KMS-11 (cell line): Measurements from ENCODE around the gene COA3.

Source experiments
- H2AFZ ChIP-seq: fragments of 200-600 bp; sonication (generic); 2 replicates; pipeline ENCODE4 v1.6.1; 2016; ENCODE audit warnings: antibody characterized with exemption, mixed run types, low read depth
- H3K27ac ChIP-seq: fragments of 200-600 bp; sonication (generic); 2 replicates; pipeline ENCODE4 v1.6.1; 2016; ENCODE audit warnings: mild to moderate bottlenecking, mixed run types
- H3K27me3 ChIP-seq: fragments of 200-600 bp; sonication (generic); 2 replicates; pipeline ENCODE4 v1.6.1; 2017; ENCODE audit warnings: mild to moderate bottlenecking, low read depth, mixed run types, moderate library complexity; ENCODE audit not compliant: insufficient read depth
- H3K36me3 ChIP-seq: fragments of 200-600 bp; sonication (generic); 2 replicates; pipeline ENCODE4 v1.6.1; 2017; ENCODE audit warnings: mild to moderate bottlenecking, mixed run types; ENCODE audit not compliant: insufficient read depth
- H3K4me1 ChIP-seq: fragments of 200-600 bp; sonication (generic); 2 replicates; pipeline ENCODE4 v1.6.1; 2016; ENCODE audit warnings: mild to moderate bottlenecking, low read depth, mixed run types; ENCODE audit not compliant: poor library complexity, severe bottlenecking
- H3K4me2 ChIP-seq: fragments of 200-600 bp; sonication (generic); 2 replicates; pipeline ENCODE4 v1.7.0; 2016; ENCODE audit warnings: mild to moderate bottlenecking, mixed run types
- H3K4me3 ChIP-seq: fragments of 200-600 bp; sonication (generic); IDR thresholded peaks from 2 replicates; pipeline ENCODE4 v1.6.1; 2017; ENCODE audit warnings: low read depth, low read length, mixed read lengths; ENCODE audit not compliant: insufficient read depth
- H3K79me2 ChIP-seq: fragments of 200-600 bp; sonication (generic); 2 replicates; pipeline ENCODE4 v1.6.1; 2016; ENCODE audit warnings: low read depth, mixed run types; ENCODE audit not compliant: insufficient read depth
- H3K9ac ChIP-seq: fragments of 200-600 bp; sonication (generic); 2 replicates; pipeline ENCODE4 v1.6.1; 2016; ENCODE audit warnings: mild to moderate bottlenecking, mixed run types
- H4K20me1 ChIP-seq: fragments of 200-600 bp; sonication (generic); 2 replicates; pipeline ENCODE4 v1.6.1; 2016; ENCODE audit warnings: mild to moderate bottlenecking, mixed run types; ENCODE audit not compliant: insufficient read depth
- TF ChIP-seq, protein P1 (sequence below): fragments of 200-600 bp; sonication (generic); conservative IDR thresholded peaks from 2 replicates; pipeline ENCODE4 v1.6.1; 2017; ENCODE audit warnings: low read depth, mild to moderate bottlenecking, antibody characterized with exemption, low read length, moderate library complexity, mixed read lengths

The COA3 gene

GRCh38 chr17:42754782-42755181 lies 43.7 kb downstream of the COA3 start:
- H3K36me3 ChIP-seq = no peaks in the 10 kb centered on the region
- TF ChIP-seq, protein P1, sequence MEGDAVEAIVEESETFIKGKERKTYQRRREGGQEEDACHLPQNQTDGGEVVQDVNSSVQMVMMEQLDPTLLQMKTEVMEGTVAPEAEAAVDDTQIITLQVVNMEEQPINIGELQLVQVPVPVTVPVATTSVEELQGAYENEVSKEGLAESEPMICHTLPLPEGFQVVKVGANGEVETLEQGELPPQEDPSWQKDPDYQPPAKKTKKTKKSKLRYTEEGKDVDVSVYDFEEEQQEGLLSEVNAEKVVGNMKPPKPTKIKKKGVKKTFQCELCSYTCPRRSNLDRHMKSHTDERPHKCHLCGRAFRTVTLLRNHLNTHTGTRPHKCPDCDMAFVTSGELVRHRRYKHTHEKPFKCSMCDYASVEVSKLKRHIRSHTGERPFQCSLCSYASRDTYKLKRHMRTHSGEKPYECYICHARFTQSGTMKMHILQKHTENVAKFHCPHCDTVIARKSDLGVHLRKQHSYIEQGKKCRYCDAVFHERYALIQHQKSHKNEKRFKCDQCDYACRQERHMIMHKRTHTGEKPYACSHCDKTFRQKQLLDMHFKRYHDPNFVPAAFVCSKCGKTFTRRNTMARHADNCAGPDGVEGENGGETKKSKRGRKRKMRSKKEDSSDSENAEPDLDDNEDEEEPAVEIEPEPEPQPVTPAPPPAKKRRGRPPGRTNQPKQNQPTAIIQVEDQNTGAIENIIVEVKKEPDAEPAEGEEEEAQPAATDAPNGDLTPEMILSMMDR = no peak
- no peak overlapping the region for H3K9ac ChIP-seq
- peaks cover 2% of the 10 kb centered on the region for H3K4me1 ChIP-seq
- H2AFZ ChIP-seq = no peak overlapping the region
- H3K4me2 ChIP-seq = no peak overlapping the region
- H3K27ac ChIP-seq = no peak overlapping the region
- no peaks in the 10 kb centered on the region; the same call in 1 of the 2 replicates for H3K27me3 ChIP-seq
- H3K4me3 ChIP-seq = no peak overlapping the region
- H4K20me1 ChIP-seq = no peaks in the 10 kb centered on the region
- no peaks in the 10 kb centered on the region for H3K79me2 ChIP-seq

- Histone ChIP-seq H3K27me3 (no peaks in the 10 kb centered on the region; the same call in 1 of the 2 replicates), H3K9ac (no peak overlapping the region), H3K36me3 (no peaks in the 10 kb centered on the region), H3K4me3 (no peak overlapping the region), H4K20me1 (no peaks in the 10 kb centered on the region), H3K79me2 (no peaks in the 10 kb centered on the region), H3K4me1 (no peaks in the 10 kb centered on the region), H3K4me2 (no peak overlapping the region), H3K27ac (no peak overlapping the region), H2AFZ (no peak overlapping the region)
- TF ChIP-seq, protein P1 = no peak
Observed at GRCh38 chr17:42751628-42752027, 46.9 kb downstream of the COA3 start.

- Histone ChIP-seq H3K36me3 (no peaks in the 10 kb centered on the region), H3K9ac (no peak overlapping the region), H3K4me1 (no peaks in the 10 kb centered on the region), H3K4me3 (no peak overlapping the region), H2AFZ (no peak overlapping the region), H3K27ac (no peak overlapping the region), H3K4me2 (no peak overlapping the region), H3K79me2 (no peaks in the 10 kb centered on the region), H4K20me1 (no peaks in the 10 kb centered on the region), H3K27me3 (no peaks in the 10 kb centered on the region; the same call in 1 of the 2 replicates)
- TF ChIP-seq, protein P1 = no peak
Observed at GRCh38 chr17:42750739-42751344, 47.7 kb downstream of the COA3 start.

- Histone ChIP-seq H3K9ac (no peak overlapping the region), H3K27me3 (no peaks in the 10 kb centered on the region; the same call in 1 of the 2 replicates), H3K4me3 (no peak overlapping the region), H3K4me2 (no peak overlapping the region), H3K4me1 (peaks cover 6% of the 10 kb centered on the region), H3K79me2 (peaks cover 1% of the 10 kb centered on the region; the same call in 1 of the 2 replicates), H3K36me3 (no peaks in the 10 kb centered on the region), H3K27ac (no peak overlapping the region), H2AFZ (no peak overlapping the region), H4K20me1 (no peaks in the 10 kb centered on the region)
- TF ChIP-seq, protein P1 = no peak
Observed at GRCh38 chr17:42748908-42749798, 49.4 kb downstream of the COA3 start.
